Renal cortical epithelial cell (primary cell): ENCODE data around the gene ACVR1. TPM values are rescaled to one million over a fixed set of nuclear protein-coding genes. Genes with fewer than 3 reads are reported as not detected.
"Not testable (repeated sequence)": the region's sequence is repeated elsewhere in the genome, so short reads cannot be mapped to it uniquely, and the experiment has no call there.

Experiments used
- DNase-seq: peaks from one replicate; pipeline ENCODE4 v3.0.0-alpha.2; 2011; ENCODE audit warnings: low read depth
- total RNA-seq: library from RNA; depleted of rRNA; stranded (reverse); fragments of >200 nt; gene quantifications from 2 replicates; pipeline ENCODE4 v1.2.3, GENCODE V29; 2014

Gene ACVR1
- total RNA-seq, 1 donor from 2014 or later, result 57.3 TPM

DNA sequence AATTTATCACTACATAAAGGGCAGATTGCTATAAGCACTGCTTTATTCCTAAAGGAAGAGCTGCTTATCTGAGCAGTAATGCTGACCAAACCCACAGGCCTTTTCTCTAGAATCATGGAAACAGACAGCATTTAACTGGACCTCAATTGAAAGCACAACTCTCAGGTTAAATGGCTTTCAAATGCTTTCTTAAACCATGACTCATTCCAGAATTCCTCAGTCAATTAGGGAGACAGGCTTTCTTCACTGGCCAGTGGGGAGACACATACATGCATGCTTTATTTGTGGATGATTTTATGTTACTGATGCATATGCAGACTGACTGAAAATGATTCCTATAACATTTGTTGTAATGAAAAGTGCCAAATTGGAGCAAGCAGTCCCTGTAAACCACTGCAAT is 114.6 kb downstream of the ACVR1 start:
- DNase-seq, result peak; percentile 55

DNA sequence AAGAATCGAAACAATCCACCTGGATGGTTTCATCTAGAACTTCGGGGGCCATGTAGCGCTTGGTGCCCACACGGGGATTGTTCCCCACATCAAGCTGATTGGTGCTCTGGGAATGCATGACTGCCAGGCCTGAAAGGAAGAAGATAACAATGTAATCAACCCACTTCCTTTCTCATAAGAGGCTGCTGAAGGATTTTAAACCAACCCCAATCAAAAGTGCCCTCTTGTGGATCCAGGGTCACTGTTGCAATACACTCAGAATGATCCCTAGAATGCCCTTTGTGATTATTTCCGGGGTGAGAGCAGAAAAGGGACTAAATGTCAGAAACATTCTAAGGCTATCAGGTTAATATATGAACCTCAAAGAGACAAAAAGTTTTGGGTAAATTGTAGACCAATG is 115.2 kb downstream of the ACVR1 start:
- no peak for DNase-seq

DNA sequence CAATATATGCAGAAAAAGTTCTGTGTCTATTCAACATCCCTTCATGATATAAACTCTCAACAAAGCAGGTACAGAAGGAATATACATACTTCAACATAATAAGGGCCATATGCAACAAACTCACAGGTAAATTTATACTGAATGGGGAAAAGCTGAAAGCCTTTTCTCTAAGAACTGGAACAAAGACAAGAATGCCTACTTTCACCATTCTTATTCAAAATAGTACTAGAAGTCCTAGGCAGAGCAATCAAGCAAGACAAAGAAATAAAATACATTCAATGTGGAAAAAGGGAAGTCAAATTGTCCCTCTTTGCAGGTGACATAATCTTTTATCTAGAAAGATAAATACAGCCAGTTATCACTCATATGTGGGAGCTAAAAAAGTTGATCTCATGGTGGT is 116.3 kb downstream of the ACVR1 start:
- no peak for DNase-seq

DNA sequence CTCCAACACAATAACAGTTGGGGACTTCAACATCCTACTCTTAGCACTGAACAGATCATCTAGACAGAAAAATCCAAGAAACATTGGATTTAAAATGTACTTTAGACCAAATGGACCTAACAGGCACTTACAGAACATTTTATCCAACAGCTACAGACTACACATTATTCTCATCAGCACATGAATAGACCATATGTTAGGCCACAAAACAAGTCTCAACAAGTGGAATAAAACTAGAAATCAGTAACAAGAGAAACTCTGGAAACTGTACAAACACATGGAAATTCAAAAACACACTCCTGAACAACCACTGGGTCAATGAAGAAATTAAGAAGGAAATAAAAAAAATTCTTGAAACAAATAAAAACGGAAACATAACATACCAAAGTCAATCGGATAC is 117.5 kb downstream of the ACVR1 start:
- no peak for DNase-seq

DNA sequence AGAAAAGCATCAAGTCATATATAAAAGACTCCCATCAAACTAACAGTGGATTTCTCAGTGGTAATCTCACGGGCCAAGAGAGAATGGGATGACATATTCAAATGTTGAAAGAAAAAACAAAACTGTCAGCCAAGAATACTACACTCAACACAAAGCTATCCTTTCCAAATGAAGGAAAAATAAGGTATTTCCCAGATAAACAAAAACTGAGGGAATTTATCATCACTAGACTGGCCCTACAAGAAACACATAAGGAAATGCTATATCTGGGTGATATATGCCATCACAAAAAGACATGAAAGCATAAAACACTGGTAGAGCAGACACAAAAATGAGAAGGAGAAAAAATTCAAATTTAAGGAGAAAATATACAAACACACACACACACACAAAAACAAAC is 118.6 kb downstream of the ACVR1 start:
- no peak for DNase-seq

DNA sequence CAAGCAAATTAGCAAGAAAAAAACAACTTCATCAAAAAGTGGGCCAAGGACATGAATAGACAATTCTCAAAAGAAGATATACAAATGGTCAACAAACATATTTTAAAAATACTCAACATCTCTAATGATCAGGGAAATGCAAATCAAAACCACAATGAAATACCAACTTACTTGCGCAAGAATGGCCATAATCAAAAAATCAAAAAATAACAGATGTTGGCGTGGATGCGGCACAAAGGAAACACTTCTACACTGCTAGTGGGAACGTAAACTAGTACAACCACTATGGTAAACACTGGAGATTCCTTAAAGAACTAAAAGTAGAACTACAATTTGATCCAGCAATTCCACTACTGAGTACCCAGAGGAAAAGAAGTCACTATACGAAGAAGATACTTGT is 119.7 kb downstream of the ACVR1 start:
- DNase-seq, result not testable (repeated sequence)

DNA sequence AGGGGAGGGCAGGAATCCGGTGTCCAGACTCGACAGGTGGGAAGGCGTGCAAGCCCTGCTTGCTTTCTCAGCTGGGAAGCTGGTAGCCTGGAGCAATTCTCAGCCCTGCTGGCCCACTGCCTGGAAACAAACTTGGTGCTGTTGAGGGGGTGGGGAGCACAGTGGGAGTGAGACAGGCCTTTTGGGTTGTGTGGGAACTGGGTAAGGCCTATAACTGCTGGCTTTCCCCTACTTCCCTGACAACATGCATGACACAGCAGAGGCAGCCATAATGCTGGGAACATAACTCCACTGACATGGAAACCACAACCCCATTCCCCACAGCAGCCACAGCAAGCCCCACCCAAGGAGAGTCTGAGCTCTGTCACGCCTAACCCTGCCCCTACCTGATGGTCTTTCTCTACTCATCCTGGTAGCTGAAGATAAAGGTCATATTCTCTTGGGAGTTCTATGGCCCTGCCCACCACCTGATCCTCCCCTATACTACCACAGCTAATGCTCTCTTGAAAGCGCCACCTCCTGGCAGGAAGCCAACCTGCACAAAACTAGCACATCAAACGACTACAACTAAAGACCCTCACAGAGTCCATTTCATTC is 124.6 kb downstream of the ACVR1 start:
- DNase-seq, result peak; percentile 92

DNA sequence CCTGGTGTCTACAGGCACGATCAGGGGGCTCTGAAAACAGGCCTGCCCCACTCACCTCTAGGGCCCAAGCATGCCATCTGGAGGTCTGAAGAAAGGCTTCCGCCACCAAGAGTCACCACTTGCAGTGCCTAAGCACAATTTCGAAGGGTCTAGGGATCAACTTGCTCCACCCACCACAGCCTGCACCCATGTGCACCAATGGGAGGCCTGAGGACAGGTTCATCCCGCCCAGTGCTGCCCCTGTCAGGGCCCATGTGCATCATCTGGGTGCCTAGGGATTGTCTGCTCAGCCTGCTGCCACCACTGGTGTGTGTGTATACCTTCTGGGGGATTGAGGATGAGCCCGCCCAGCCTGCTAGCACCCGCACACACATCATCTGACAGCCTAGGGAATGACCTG is 126.4 kb downstream of the ACVR1 start:
- no peak for DNase-seq

DNA sequence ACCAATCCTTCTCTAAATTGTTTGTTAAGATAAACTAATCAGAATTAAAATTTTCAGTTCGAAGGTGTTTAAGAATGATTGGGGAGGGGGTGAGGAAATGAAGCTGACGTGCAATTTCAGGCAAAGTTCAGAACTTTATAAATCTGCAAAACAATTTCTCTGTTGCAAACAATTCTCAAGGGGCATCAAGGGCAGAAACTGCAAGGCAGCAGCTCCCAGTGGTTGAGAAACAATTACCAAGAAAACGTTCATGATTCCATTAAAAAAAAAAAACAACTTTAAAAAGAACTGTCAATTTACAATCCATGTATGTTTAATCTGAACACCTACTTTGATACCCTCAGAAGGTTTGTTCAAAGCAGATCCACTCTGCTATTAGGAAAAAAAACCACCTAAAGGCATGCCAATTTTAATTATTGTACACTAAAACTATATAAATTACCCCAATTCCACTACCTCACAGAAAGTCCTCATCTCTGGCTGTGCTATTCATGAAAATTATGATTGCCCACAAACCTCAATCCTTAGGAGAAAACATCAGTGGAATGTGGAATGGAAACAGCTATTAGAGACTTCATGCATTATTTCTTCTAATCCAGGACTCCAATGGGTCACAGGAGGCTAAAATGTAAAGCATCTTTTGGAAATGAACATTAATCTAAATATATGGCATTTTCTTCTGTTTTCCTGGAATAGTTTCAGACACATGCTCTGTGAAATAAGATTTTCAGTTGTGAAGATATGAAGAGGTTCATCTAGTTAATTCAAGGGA is 127.6 kb downstream of the ACVR1 start:
- DNase-seq, result no peak

DNA sequence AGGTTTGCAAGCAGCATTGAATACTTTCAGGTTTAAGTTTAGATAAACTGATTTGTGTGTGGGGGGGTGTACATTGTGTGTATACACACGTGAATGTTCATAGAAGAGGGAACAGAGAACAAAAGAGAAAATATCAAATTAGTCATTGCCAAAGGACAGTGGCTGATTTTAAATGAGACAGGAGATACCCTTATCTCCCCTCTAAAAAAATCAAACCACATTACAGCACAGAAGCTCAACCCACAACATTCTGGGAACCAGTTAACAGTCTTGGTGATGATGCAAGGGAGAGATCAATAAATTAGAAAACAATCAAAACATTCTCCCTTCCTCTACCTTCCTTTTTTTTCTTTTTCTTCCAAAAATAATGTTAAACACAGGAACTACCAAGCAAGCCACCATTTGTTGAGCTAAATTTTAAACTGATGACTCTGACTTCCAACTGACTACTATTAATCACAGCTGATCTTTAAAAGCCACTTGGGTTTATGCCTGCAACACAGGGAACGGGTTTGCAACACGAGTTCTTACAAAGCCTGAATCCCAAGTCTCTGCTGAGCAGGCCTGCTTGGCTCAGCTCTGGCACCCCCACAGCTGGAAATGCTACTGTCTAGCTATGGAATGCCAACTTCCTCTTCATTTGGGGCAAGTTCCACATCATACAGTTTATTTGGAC is 128.3 kb downstream of the ACVR1 start:
- DNase-seq, result peak; percentile 75

DNA sequence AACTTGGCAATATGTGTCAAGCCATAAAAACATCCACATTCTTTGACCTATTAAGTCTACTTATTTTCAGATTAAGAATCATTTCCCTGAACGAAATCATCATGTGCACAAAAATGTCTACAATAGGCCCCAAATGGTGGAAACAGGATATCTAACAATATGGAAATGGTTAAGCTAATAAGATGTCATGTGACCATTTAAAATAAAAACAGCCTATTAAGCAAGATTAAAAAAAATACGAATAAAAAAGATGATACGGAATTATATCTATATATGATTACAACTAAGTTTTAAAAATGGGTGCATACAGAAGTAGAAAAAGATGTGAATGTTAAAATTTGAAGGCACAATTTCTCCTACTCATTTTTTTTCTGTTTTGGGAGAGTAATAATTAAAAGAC is 128.8 kb downstream of the ACVR1 start:
- DNase-seq, result no peak

DNA sequence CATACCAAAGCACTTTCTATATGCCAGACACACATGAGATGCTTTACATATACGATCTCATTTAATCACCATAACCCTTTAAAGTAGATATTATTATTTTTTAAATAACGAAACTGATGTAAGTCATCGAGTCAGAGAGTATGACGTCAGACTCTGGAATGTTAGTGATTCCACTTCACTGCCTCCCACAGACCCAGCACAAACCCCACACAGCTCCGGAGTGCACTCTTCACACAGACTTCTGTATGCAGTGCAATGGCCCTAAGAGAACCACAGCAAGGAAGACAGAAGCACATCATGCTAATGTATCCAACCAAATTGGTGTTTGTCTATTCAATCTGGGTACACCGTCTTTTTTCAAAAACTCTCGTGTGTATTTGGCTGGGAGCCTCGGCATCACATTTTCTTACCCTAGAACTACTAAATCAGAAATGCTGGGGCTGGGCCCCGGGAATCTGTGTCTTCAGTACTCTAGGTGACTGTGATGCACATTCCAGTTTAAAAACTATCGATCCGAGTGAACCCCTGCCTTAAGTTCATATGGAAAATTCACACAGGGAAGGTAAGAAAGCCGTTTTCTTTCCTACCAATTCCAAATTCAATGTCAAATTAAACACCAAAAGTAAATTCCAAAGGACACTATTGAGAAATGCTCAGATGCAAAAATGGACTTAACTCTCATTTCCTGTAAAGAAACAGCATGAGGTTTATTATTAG is 129.7 kb downstream of the ACVR1 start:
- peak; percentile 64 for DNase-seq

DNA sequence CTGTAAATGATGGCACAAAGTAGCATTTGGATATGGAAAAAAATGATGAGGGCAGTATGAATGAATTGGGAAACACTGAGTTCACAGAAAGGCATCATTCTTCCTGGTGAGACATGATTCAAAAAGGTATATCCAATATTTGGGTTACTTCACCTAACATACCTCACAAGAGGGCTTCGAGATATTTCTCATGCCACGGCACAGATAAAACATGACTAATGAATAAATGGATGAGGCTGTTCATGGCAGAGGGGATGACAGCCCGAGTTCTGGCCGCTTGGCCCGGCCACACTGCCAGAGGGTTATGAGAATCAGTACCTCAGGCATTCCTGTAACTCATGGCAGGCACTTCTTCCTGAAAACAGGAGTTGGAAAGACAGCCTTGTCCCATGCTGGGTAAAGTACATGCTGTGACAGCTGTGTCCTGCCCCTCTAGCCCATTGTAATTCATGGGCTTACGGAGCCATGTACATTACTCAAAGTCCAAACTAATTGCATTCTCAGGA is 131.5 kb downstream of the ACVR1 start:
- DNase-seq, result no peak

DNA sequence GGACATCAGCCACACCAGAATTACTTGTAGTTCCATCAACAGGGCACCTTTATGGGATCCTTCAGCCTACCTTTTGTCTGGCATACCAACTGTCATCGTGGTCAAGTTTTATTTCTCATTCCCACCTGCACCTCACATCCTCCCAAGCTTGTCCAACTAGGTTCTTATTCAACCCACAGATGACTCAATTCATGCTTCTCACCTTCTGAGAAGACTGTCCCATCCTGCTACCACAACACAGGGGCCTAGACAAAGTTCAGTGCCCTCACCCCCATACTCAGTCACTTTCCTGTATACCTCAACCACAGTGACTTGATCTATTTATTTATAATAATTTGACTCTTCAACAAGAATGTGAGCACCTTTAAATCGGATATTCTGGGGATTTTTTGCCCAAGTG is 133.1 kb downstream of the ACVR1 start:
- DNase-seq, result no peak

DNA sequence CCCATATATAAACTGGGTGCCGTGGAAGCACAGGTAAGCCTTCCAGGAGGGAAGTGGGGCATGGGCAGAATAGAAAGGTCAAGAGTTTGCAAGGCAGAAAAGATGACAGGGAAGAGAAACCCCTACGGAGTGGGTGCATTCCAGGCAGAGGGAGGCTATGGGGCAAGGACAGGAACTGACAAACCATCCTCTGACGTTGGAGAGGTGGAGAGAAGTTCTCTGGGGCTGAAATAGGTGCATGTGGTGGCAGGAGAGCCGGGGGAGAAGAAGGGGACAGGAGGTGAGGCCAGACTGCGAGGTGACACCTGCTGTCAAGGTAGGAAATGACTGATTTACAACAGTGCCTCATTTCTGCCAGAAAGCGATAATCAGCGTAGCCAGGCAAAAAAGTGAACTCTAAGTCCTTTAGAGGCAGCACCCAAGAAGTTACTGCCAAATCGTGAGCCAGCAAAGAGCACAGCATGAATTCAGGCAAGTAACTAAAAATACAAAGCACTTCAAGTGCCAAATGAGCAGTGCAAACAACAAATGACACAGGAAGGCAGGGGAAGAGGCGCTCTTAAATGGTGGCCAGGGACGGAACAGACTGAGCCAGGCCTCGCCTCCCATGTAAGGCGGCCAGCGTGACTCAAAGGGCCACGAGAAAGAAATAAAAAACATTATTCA is 134.2 kb downstream of the ACVR1 start:
- no peak for DNase-seq

DNA sequence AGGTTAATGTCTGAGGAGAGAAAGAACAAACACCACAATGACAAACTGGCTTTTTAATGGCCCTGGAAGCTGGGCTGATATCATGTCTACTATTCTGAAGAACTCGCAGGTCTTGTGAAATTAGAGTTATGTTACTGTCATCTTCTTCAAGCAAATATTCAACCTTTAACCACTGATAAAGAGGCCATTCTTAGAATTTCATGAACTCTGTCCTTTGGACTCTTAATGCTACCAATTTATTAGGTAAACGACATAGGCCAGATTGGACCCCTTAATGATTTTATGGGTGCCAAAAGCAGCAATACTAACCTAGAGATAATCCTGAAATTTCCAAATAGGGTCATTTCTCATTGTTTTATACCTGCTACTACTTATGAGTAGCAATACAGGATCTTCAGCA is 138.5 kb downstream of the ACVR1 start:
- no peak for DNase-seq

DNA sequence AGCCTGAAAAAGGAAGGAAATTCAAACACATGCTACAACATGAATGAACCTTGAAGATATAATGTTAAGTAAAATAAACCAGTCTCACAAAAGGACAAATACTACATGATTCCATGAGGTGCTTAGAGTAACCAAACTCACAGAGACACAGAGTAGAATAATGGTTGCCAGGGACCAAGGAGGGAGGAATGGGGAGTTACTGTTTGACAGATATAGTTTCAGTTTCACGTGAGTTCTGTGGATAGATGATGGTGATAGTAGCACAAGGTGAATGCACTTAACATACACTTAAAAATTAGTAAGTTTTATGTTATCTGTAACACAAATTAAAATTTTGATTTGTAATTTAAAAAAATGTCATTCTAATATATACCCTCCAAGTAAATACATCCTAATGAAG is 140.6 kb downstream of the ACVR1 start:
- DNase-seq, result no peak

DNA sequence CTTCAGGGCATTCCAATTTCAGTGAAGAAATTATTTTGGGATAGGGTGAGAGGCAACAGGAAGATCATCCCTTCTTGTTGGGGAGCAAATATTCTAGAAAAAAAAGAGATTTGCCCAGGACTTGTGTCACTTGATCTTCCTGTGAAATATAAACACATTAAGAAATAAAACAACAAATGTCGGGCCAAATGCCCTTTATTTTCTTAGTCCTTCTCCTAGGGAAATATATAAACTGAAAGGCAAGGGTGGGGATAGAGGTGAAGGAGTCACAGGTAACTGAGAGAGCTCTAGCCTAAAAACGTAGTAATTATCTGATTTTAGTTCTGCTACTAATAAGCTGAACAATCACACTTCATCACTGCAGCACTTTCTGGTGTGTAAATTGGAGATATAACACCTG is 142.9 kb downstream of the ACVR1 start:
- DNase-seq, result no peak

DNA sequence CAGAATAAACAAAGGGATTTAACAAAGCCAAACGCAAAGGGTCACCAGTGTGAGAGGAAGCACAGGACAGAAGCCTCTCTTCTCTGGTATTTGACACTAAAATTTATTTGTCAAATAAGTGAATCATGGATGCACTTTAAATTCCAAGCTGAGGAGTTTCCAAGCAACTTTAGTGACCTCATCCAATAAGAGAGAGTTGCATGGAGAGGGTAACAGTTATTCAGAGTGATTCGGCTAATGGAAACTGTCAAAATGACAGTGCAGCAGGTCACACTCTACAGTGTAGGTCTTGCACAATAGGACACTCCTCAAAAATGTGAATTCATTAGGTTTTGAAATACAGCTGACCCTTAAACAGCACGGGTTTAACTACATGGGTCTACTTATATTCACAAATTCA is 143.5 kb downstream of the ACVR1 start:
- no peak for DNase-seq

DNA sequence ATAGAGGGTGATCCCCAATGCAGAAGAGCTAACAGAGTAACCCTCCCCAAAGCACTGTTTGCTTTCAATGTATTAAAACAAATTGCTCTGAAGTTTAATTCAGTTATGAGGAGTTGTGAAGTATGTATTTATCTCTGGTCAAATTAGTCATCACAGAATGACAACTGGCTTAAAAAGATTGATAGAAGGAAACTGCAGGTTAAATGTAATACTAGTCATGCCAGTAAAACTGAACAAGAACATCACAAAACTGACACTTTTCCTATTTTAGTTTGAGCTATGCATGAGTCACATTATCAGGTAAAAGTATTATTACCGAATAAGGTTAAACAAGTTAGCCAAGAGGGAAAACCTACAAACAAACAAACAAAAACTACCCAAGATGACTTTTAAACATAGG is 148.4 kb downstream of the ACVR1 start:
- DNase-seq, result no peak

DNA sequence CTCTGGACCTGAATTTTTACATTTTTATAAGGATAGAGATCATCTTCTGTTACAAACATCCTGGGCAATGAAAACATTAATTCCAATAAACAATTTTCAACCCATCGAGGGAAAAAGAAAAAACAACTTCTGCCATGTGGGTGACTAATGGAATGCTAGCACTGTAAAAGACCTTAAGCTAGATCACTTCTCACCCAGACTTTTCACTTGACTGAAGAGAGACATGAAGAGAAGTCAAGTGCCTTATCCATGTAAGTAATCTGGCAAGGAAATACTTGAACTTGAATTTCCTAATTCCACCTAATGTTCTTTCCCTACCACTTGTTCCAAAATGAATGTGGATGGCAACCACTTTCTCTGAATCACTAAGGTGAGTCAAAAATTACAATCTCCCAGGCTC is 149.2 kb downstream of the ACVR1 start:
- DNase-seq, result no peak

DNA sequence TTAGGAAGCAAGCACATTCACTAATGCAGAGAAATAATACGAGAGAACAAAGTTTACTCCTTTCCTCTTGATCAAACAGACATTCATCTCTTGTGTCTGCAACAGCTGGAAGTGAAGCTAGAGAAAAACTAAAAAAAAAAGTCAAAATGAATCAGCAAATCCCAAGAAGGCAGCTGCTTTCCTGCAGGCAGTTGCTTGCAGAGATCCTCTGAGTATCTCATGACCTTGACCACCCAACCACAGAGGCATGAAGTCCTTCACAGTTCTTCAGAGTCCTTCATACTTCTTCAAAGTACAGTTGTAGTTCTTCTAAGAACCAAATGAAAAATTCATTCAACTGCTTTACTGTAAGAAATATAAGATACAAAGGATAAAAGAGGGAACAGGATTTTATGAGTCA is 150.3 kb downstream of the ACVR1 start:
- DNase-seq, result no peak
